ENCODE measurements around the gene TBC1D5.

DNA sequence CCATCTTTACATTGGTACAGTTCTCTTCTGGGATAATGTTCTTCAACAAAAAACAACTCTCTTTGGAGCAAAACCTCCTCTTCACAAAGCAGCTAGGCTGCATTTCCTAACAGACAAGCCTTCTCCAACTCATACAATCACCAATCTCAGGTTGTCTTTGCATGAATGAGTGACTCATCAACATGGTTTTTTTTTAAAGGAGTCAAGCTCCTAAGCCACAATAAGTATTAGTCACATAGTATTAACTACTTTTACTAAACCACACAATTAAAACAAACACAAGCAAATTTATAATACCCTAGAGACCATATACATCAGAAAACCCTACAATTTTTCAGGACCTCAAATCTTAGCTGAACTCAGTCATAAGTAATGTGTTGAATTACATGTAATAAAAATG is 137.4 kb downstream of the TBC1D5 start:
- TF ChIP-seq POLR2AphosphoS5 (IDR thresholded peaks at IDR 0.05; ENCODE audit: borderline replicate concordance, low read depth, low read length) (no peak), EZH2 (IDR thresholded peaks at IDR 0.05) (no peak)
